GM20431 (cell line): ENCODE data around the gene MRM2.

Source experiments
- in situ Hi-C: fragments of 300-500 bp; cut with MseI, MboI; formaldehyde crosslinking; loops from one replicate; pipeline ENCODE4 v1.15.0; 2020; ENCODE audit warnings: low sequenced_read_pairs; ENCODE audit not compliant: unreplicated experiment

MRM2 gene

GRCh38 chr7:2225830-2226229, 16.2 kb downstream of the MRM2 start:
- in situ Hi-C loops: no loop called here

DNA sequence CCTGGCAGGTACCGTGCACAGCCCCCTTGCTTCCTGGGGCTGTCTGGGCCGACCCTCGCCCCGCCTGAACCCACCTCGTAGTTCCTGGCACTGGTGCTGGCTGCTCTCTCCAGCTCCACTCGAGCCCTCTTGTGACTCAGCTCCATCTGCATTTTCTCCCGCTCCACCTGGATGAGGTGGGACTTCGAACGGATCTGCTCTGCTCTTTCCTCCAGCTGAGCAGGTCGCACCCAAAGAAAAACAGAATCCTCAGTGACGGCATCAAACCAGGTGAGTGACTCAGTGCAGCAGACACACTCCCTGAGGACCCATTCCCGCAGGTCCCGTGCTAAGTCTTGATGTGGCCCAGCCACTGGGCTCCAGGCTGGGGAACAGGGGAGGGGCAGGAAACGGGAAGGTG, 16.7 kb downstream of the MRM2 start:
- in situ Hi-C loops: no loop called here

- in situ Hi-C loops: loop anchor here (25.0 kb wide), 1 partner anchor 413 kb away; no protein-coding TSS in a partner anchor
These were observed 17.1 kb downstream of the MRM2 start for GRCh38 chr7:2224934-2225333.

DNA sequence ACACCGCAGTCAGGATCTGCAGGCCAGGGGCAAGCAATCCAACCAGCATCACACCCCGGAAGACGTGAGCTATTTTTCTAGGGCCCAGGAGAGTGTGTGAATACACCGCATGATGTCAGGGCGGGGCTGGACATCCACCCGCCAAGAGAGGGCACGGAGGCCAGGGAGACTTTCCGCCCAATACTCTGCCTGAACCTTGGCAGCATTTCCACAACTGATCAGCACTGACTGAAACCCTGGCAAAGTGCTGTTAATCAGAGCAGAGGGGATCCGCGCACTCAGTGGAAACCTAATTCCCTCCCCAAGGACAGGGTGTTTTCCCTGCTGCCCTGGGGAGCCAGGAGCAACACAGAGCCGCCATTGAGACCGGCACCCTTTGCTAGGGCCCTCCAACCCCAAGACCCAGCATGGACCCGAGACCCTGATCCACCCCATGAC, 17.5 kb downstream of the MRM2 start:
- in situ Hi-C loops: loop anchor here (25.0 kb wide), 1 partner anchor 412 kb away; no protein-coding TSS in a partner anchor

DNA sequence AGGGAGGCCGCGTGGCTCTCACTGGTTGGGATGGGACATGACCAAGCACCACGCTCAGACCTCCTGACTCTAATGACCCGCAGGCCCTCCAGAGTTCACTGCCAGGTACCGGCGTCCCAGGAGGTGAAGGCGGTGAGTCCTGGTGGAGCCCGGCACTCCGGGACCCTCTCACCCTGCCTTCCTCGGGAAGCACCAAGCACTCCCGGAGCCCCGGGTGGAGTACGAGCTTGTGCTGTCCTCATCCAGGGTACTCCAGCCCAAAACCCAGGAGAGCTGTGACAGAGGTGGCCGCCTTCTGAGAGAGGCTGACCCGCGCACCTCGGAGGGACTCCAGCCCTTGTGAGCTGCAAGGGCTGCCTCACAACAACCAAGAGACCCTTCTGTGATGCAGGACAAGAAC, 18.7 kb downstream of the MRM2 start:
- in situ Hi-C loops: loop anchor here (25.0 kb wide), 1 partner anchor 411 kb away; no protein-coding TSS in a partner anchor

DNA sequence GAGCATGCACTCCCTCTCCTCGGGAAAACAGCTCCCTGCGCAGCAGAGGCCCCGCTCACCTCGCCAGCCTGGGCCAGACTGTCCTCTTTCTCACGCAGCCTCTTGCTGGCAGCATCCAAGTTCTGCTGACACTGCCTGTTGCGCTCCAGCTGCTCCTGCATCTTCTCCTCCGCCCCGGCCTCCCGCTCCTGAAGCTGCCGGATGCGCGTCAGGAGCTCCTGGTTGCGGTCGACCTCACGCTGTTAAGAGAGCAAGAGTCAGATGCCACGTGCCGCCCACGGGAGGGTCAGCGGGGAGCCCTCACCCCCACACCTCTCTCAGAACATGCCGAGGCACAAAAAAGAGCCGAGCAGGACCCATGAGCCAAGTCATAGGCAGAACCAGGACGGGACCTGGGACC, 19.5 kb downstream of the MRM2 start:
- in situ Hi-C loops: loop anchor here (25.0 kb wide), 1 partner anchor 410 kb away; no protein-coding TSS in a partner anchor

DNA sequence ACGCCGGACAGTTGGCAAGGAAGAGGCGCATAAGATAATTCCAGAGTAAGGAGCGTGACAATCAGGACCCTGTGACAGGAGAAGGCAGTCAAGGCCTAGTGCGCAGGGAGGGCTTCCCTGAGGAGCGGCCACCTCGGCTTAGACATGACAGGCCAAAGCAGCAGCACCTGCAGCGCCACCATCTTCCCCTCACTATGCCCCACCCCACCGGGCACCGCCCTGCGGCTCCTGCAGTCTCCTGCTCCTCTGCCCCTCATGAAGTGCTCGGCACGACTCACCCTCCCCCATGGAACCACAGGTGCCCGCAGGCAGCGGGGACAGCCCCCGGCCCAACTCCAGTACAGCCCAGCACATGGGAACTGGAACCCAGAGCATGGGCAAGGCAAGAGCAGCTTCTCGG, 21.1 kb downstream of the MRM2 start:
- in situ Hi-C loops: loop anchor here (25.0 kb wide), 1 partner anchor 409 kb away; no protein-coding TSS in a partner anchor

GRCh38 chr7:2220506-2220905, 21.5 kb downstream of the MRM2 start:
- in situ Hi-C loops: loop anchor here (25.0 kb wide), 1 partner anchor 408 kb away; no protein-coding TSS in a partner anchor

- in situ Hi-C loops: loop anchor here (25.0 kb wide), 1 partner anchor 408 kb away; no protein-coding TSS in a partner anchor
These were observed 22.0 kb downstream of the MRM2 start for GRCh38 chr7:2220030-2220429.

DNA sequence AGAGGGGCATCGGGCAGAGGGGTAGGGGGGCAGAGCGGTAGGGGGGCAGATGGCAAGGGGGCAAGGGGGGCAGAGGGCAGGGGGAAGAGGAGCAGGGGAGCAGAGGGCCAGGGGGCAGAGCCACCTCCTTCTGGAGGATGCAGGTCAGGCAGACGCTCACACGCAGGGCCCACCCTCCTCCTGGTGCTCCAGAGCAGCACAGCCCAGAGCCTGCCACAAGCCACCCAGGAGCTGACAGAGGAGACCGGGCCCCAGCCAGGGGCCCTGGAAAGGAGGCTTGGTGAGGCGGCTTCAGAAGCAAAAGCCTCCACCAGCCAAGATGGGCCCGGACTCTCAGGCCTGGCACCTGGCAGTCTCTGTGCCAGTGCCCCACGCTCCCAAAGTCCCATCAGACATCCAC, 22.4 kb downstream of the MRM2 start:
- in situ Hi-C loops: loop anchor here (25.0 kb wide), 1 partner anchor 407 kb away; no protein-coding TSS in a partner anchor

DNA sequence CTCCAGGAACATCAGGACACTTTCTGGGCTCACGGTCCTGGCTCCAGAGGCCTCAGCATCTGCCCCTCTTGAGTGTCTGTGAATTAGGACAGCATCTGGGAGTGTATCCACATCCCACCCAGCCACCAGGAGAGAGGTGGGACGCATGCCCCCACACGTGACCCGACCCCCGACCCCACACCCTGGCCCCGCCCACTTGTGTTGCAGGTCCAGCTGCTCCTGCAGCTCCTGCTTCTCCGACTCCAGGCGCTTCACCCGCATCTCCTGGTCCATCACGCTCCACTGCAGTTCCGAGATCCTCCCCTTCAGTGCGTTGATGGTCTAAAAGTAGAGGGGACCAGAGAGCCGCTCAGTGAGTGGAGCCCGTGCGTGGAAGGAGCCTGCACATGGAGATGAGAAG, 22.9 kb downstream of the MRM2 start:
- in situ Hi-C loops: loop anchor here (25.0 kb wide), 1 partner anchor 407 kb away; no protein-coding TSS in a partner anchor

GRCh38 chr7:2218444-2218785, 23.6 kb downstream of the MRM2 start:
- in situ Hi-C loops: loop anchor here (25.0 kb wide), 1 partner anchor 406 kb away; no protein-coding TSS in a partner anchor

DNA sequence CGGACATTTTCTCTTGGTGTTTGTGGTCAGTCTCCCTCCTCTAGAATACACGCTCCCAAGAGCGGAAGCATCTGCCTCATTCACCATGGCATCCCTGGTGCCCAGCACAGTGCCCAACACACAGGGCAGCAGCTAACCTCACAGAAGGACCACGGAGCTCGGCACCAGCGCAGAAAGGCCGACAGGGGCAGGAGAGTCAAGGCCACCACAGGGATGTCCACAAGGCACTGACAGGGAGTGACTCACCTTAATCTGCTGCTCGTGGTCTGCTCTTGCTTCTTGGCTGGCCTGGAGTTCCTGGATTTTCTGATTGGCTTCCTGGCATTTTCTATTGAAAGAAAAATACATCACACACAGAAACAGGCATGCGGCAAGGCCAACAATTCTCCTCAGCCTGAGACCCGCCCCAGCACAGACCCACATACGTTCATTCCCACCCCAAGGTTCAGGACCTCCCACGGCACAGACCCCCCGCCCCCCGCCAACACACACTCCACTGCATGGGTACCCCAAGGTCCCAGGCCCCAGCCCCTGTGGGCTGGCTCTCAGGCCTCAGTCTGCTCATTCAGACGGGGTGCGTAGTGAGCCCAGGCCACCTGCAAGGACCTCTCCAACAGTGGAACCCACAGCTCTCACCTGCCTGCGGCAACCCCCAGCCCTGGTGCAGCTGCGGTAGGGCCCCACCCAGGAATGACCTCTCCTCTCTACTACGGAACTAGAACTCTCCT, 24.1 kb downstream of the MRM2 start:
- in situ Hi-C loops: loop anchor here (25.0 kb wide), 1 partner anchor 406 kb away; no protein-coding TSS in a partner anchor

DNA sequence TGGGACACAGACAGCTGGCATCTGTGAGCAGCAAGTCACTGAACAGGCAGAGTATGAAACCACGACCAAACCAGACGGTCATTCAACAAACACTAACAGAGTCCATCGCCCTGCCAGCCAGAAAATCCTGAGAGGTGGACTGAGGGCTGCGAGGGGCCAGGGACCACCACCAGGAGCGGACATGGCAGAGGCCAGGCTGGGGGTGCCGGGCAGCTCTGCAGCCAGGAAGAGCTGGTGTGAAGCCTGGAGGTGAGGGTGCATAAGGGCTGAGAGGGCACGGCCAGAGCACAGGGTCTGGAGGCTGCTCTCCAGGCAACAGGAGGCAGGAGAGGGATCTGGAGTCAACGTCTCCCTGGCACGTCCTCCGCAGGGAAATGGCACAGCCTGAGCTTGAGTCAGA, 24.8 kb downstream of the MRM2 start:
- in situ Hi-C loops: loop anchor here (25.0 kb wide), 1 partner anchor 405 kb away; no protein-coding TSS in a partner anchor

DNA sequence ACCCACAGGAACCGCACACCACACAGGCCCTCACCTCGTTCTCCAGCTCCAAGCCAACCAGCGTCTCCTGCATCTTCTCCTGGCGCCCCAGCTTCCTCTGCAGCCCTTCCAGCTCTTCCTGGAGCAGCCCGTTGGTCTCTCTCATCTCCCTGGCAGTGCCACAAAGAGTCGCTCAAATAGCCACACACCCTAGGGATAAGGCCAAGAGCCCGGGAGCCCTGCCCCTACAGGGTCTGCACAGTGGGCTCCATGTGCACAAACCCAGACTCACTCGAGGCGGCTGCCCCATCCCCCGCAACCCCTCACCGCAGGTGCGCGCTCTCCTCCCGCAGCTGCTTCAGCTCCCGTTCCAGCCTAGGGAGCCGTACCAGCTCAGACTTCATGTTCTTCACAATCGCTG, 26.2 kb downstream of the MRM2 start:
- in situ Hi-C loops: loop anchor here (25.0 kb wide), 1 partner anchor 404 kb away; no protein-coding TSS in a partner anchor

GRCh38 chr7:2214636-2215035, 27.4 kb downstream of the MRM2 start:
- in situ Hi-C loops: loop anchor here (25.0 kb wide), 1 partner anchor 402 kb away; no protein-coding TSS in a partner anchor

DNA sequence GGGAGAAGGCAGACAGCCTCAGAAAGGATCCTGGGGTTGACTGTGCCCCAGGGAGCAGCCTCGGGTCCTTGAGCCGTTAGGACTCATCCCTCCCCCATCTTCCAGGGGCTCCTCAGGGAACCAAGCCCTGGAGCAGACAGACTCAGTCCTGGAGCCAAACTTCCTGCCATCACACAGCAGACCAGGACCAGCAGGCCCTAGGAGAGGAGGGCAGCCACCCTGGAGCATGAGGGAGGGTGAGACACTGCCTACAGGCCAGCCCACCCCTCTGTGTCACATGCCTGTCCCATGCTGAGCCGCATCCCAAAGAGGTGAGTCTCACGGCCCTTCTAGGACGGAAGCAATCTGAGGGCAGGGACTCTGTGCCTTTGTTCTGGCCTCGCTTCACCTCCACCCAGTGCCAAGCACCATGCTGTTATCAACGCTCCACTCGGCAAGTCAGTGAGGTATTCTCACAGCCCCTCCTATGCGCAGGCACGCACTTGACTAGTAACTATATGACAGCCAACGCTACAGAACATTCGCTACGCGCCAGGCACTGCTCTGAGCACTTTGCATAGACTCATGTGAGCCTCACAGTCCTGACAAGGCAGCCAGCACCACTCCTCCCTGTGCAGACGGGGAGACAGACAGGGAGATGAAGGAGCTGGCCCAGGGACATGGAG, 28.3 kb downstream of the MRM2 start:
- in situ Hi-C loops: loop anchor here (25.0 kb wide), 1 partner anchor 401 kb away; no protein-coding TSS in a partner anchor

DNA sequence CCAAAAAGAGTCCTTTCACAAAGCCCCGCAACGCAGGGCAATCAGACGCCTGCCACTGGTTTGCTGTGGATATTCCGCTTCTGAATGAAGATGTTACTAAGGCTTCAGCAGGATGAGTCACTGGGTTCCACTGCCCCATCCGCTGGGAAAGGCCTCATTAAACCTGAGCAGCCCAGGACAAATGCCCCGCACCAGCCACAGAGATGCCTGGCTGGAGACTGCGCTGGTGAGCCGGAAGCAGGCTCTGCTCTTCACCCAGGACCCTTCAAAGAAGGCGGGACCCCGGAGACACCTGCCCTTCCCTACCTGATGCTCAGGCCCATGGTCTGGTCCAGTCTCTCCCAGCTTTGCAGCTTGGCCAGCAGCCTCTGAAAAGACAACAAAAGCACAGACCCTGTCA, 29.1 kb downstream of the MRM2 start:
- in situ Hi-C loops: loop anchor here (25.0 kb wide), 1 partner anchor 401 kb away; no protein-coding TSS in a partner anchor

DNA sequence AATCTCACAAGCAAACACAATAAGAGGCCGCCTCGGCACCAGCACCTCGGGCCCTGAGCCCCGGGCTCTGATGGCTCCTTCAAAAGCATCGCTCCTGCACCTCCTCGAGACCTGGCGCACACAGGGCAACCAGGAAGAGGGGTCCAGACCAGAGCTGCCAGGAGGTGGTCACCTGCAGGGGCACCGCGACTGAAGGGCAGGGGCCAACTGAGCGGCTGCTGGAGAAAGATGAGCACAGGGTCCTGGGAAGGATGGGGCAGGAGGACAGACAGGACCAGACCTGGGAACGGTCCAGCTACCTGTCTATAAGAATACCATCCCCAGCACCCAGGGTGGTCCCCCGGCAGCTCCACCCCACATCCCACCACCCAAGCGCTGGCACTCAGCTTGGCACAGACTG, 30.1 kb downstream of the MRM2 start:
- in situ Hi-C loops: loop anchor here (25.0 kb wide), 1 partner anchor 400 kb away; no protein-coding TSS in a partner anchor

DNA sequence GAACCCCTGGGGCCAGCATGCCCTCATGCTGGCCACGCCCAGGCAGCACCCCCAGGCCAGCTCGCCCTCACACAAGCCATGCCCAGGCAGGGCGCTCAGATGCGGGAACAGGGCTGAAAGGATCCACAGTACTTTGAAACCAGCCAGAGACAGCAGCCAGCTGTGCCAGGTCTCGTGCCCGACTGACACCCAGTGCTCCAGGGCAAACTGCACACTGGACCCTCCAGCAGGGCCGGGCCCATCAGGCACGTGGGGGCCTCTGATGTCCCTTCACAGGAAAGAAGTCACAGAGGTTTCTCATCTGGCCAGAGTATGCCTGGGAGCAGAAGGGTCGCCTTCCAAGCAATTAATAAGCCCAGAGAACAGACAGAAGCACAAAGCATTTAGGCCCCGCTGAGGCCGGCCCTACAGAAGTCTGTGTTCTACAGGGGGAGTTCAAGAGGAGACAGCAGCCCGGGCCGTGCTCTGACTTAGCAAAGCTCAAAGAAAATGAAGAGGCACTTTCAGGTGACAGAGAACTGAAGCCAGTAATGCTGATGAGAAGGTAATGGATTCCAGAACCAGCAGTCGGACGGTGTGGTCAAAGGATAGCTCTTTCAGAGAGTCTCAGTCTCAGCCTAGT, 30.6 kb downstream of the MRM2 start:
- in situ Hi-C loops: loop anchor here (25.0 kb wide), 1 partner anchor 399 kb away; no protein-coding TSS in a partner anchor
